ENCODE data around the gene ZDHHC8. TPM values are rescaled to one million over a fixed set of nuclear protein-coding genes. Genes with fewer than 3 reads are reported as not detected.

Gene ZDHHC8
- total and polyA plus RNA-seq, 10 of the 15 experiments (the other 5 are each of a cell fraction or from before 2014, with no cell fraction given): 0.03 to 46.3 (median 5.3) TPM

DNA sequence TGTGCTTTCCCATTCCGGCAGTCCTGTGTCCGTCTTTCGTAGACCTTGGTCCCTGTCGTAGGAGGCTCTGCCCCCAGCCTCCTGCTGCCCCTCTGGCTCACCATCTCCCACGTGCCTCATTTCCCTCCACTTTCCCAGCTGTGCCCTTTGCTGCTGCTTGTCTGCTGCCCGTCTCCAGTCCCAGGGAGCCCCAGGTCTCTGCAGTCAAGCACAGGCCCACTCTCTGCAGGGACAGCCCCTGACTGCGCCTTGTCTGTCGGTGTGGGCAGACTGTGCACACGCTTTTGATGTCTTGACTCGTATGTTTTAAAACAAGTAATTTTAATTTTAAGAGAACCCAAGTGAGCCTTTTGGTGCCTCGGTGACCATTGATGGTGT is 39.1 kb upstream of the ZDHHC8 start (continued):
- TF ChIP-seq, protein P1, sequence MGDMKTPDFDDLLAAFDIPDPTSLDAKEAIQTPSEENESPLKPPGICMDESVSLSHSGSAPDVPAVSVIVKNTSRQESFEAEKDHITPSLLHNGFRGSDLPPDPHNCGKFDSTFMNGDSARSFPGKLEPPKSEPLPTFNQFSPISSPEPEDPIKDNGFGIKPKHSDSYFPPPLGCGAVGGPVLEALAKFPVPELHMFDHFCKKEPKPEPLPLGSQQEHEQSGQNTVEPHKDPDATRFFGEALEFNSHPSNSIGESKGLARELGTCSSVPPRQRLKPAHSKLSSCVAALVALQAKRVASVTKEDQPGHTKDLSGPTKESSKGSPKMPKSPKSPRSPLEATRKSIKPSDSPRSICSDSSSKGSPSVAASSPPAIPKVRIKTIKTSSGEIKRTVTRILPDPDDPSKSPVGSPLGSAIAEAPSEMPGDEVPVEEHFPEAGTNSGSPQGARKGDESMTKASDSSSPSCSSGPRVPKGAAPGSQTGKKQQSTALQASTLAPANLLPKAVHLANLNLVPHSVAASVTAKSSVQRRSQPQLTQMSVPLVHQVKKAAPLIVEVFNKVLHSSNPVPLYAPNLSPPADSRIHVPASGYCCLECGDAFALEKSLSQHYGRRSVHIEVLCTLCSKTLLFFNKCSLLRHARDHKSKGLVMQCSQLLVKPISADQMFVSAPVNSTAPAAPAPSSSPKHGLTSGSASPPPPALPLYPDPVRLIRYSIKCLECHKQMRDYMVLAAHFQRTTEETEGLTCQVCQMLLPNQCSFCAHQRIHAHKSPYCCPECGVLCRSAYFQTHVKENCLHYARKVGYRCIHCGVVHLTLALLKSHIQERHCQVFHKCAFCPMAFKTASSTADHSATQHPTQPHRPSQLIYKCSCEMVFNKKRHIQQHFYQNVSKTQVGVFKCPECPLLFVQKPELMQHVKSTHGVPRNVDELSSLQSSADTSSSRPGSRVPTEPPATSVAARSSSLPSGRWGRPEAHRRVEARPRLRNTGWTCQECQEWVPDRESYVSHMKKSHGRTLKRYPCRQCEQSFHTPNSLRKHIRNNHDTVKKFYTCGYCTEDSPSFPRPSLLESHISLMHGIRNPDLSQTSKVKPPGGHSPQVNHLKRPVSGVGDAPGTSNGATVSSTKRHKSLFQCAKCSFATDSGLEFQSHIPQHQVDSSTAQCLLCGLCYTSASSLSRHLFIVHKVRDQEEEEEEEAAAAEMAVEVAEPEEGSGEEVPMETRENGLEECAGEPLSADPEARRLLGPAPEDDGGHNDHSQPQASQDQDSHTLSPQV (IDR thresholded peaks at IDR 0.05): no peak
- TF ChIP-seq RBBP5 (conservative IDR thresholded peaks at IDR 0.05) (no peak), CBX5 (IDR thresholded peaks at IDR 0.05; ENCODE audit: low read depth) (no peak), ZNF274 (IDR thresholded peaks at IDR 0.05; ENCODE audit: insufficient read depth, insufficient read length) (no peak), RB1 (IDR thresholded peaks at IDR 0.05; ENCODE audit: borderline replicate concordance) (no peak), TCF3 (IDR thresholded peaks at IDR 0.05; ENCODE audit: borderline replicate concordance, insufficient read depth, low read depth, low read length) (no peak), CBFB (IDR thresholded peaks at IDR 0.05; ENCODE audit: low read depth) (no peak)
- TF ChIP-seq, protein P2, sequence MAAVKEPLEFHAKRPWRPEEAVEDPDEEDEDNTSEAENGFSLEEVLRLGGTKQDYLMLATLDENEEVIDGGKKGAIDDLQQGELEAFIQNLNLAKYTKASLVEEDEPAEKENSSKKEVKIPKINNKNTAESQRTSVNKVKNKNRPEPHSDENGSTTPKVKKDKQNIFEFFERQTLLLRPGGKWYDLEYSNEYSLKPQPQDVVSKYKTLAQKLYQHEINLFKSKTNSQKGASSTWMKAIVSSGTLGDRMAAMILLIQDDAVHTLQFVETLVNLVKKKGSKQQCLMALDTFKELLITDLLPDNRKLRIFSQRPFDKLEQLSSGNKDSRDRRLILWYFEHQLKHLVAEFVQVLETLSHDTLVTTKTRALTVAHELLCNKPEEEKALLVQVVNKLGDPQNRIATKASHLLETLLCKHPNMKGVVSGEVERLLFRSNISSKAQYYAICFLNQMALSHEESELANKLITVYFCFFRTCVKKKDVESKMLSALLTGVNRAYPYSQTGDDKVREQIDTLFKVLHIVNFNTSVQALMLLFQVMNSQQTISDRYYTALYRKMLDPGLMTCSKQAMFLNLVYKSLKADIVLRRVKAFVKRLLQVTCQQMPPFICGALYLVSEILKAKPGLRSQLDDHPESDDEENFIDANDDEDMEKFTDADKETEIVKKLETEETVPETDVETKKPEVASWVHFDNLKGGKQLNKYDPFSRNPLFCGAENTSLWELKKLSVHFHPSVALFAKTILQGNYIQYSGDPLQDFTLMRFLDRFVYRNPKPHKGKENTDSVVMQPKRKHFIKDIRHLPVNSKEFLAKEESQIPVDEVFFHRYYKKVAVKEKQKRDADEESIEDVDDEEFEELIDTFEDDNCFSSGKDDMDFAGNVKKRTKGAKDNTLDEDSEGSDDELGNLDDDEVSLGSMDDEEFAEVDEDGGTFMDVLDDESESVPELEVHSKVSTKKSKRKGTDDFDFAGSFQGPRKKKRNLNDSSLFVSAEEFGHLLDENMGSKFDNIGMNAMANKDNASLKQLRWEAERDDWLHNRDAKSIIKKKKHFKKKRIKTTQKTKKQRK (IDR thresholded peaks at IDR 0.05; ENCODE audit: low read depth, low read length): no peak

All from GM12878 (cell line).